Measurements from ENCODE around the gene DOCK2.

DNA sequence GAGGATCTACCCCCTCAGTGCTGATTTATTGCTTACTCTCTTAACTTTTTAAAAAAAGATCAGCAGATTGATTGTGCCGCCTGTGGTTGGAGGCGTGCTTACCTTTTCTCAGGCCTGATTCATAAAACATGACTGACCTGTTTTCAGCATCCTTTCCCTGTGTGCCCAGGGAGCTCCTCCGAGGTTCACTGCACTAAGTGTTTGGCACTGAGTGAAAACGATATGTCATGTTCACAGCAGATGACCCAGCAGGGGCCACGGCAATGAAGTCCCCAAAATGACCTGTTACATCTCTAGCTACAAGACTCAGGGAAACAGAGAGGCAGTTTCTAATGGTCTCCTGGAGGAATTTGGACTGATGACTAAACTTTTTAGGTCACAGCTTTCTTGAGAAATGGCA, 273.3 kb downstream of the DOCK2 start:
- no peak for TF ChIP-seq EZH2phosphoT487 (IDR thresholded peaks at IDR 0.05; ENCODE audit: borderline replicate concordance, low read length)
- TF ChIP-seq, protein P1, sequence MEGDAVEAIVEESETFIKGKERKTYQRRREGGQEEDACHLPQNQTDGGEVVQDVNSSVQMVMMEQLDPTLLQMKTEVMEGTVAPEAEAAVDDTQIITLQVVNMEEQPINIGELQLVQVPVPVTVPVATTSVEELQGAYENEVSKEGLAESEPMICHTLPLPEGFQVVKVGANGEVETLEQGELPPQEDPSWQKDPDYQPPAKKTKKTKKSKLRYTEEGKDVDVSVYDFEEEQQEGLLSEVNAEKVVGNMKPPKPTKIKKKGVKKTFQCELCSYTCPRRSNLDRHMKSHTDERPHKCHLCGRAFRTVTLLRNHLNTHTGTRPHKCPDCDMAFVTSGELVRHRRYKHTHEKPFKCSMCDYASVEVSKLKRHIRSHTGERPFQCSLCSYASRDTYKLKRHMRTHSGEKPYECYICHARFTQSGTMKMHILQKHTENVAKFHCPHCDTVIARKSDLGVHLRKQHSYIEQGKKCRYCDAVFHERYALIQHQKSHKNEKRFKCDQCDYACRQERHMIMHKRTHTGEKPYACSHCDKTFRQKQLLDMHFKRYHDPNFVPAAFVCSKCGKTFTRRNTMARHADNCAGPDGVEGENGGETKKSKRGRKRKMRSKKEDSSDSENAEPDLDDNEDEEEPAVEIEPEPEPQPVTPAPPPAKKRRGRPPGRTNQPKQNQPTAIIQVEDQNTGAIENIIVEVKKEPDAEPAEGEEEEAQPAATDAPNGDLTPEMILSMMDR (IDR thresholded peaks at IDR 0.05; ENCODE audit: low read depth, low read length, poor library complexity, severe bottlenecking): no peak

Measured in DOHH2 (cell line).